Chondrocyte (in vitro differentiated cells): ENCODE results near the gene ATP10A. TPM values are rescaled to one million over a fixed set of nuclear protein-coding genes. Genes with fewer than 3 reads are reported as not detected.
"Not testable (repeated sequence)": the region's sequence is repeated elsewhere in the genome, so short reads cannot be mapped to it uniquely, and the experiment has no call there.

Source experiments
- DNase-seq: peaks from one replicate; pipeline ENCODE4 v3.0.0; 2021; ENCODE audit warnings: mixed read lengths, low spot score
- H3K27ac Mint-ChIP-seq: one replicate; pipeline ENCODE4 v1.8.0; 2021; ENCODE audit warnings: mild to moderate bottlenecking, moderate library complexity, mixed read lengths; ENCODE audit not compliant: unreplicated experiment
- H3K27me3 Mint-ChIP-seq: 2 replicates; pipeline ENCODE4 v1.8.0; 2021; ENCODE audit warnings: low read depth, mixed read lengths
- H3K36me3 Mint-ChIP-seq: 2 replicates; pipeline ENCODE4 v1.8.0; 2021; ENCODE audit warnings: low read depth, mixed read lengths
- H3K4me1 Mint-ChIP-seq: 2 replicates; pipeline ENCODE4 v1.8.0; 2021; ENCODE audit warnings: low read depth, mild to moderate bottlenecking, mixed read lengths
- H3K4me3 Mint-ChIP-seq: one replicate; pipeline ENCODE4 v1.8.0; 2021; ENCODE audit warnings: mild to moderate bottlenecking, moderate library complexity, mixed read lengths; ENCODE audit not compliant: unreplicated experiment
- H3K9me3 Mint-ChIP-seq: 2 replicates; pipeline ENCODE4 v1.8.0; 2021; ENCODE audit warnings: low read depth, mixed read lengths
- total RNA-seq: library from RNA; stranded (reverse); gene quantifications from 3 replicates; pipeline ENCODE4 v1.2.1, GENCODE V29; 2021
- TF ChIP-seq, protein P1 (sequence below): fragments of 200-600 bp; sonication (generic); IDR thresholded peaks from 2 replicates; pipeline ENCODE4 v1.5.0; 2021; ENCODE audit warnings: antibody characterized with exemption, mild to moderate bottlenecking, moderate library complexity

The ATP10A gene
- total RNA-seq, 1 donor from 2014 or later, result 163 TPM

DNA sequence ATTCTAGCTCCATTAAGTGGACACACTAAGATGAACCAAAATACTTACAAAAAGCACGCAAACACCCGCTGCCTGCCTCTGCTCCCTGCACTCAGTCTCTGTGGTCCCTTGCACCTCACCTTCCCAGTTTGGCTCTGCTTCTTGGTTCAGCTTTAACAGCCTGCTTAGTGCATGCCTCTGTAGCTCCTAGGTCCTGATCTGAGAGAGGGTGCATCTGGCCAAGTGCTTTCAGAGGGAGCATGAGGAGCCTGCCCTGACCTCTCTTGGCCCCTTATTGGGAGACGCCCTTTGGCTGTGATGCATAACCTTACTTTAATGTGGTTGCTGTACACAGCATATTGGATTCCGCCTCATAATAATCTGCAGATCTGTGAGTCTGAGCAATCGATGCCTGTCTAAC is 21.2 kb upstream of the ATP10A start:
- H3K4me1 Mint-ChIP-seq, result peaks cover 58% of the 10 kb centered on the region
- H3K4me3 Mint-ChIP-seq, result no peak overlapping the region
- peak overlapping the region; percentile 88 for H3K27ac Mint-ChIP-seq
- H3K36me3 Mint-ChIP-seq, result no peaks in the 10 kb centered on the region
- no peak for DNase-seq
- no peaks in the 10 kb centered on the region for H3K27me3 Mint-ChIP-seq
- no peaks in the 10 kb centered on the region for H3K9me3 Mint-ChIP-seq
- TF ChIP-seq, protein P1, sequence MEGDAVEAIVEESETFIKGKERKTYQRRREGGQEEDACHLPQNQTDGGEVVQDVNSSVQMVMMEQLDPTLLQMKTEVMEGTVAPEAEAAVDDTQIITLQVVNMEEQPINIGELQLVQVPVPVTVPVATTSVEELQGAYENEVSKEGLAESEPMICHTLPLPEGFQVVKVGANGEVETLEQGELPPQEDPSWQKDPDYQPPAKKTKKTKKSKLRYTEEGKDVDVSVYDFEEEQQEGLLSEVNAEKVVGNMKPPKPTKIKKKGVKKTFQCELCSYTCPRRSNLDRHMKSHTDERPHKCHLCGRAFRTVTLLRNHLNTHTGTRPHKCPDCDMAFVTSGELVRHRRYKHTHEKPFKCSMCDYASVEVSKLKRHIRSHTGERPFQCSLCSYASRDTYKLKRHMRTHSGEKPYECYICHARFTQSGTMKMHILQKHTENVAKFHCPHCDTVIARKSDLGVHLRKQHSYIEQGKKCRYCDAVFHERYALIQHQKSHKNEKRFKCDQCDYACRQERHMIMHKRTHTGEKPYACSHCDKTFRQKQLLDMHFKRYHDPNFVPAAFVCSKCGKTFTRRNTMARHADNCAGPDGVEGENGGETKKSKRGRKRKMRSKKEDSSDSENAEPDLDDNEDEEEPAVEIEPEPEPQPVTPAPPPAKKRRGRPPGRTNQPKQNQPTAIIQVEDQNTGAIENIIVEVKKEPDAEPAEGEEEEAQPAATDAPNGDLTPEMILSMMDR, result no peak

DNA sequence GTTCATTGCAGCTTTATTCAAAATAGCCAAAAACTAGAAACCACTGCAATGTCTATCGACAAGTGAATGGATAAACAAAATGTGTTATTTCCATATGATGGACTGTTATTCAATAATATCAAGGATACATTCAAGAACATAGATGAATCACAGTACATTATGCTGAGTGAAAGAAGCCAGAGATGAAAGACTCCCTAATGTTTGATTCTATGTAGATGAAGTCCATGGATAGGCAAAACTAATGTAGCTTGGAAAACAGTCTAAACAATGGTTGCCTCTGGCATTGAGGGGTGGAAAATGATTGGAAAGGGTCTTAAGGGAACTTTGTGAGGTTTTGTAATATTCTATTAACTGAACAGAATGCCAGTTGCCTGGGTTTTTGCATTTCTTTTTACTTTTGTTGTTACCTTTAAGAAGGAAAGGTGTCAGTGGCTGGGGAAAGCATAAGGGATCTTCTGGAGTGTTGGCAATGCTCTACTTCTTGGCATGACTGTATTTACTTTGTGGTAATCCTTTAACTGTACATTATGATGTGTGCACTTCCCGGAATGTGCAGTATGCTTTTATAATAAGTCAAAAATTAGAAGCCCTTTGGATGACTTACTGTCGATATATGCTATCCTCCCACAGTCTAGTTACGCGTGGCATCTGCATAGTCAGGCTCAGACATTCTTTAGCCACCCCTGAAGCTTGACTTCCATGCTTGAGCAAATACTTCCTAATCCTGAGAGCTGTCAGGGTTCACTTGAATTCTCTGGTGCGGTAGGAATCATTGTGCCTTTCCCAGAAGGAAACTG is 20.5 kb upstream of the ATP10A start:
- Mint-ChIP-seq H3K9me3 (no peaks in the 10 kb centered on the region), H3K4me1 (peaks cover 63% of the 10 kb centered on the region), H3K27ac (peak overlapping the region; percentile 88), H3K4me3 (no peak overlapping the region), H3K27me3 (no peaks in the 10 kb centered on the region), H3K36me3 (no peaks in the 10 kb centered on the region)
- no peak for DNase-seq
- TF ChIP-seq, protein P1, result no peak

DNA sequence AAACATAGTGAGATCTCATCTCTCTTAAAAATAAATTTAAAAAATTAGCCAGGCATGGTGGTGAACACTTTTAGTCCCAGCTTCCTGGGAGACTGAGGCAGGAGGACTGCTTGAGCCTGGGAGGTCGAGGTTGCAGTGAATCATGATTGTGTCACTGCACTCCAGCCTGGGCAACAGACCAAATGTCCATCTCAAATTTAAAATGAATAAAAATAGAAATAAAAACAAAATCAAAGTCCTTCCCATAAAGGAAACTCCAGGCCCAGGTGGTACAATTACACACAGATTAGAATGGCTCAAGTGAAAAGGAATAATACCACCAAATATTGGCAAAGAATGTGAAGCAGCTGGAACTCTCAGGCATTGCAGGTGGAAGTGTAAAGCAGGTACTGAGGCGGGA is 19.3 kb upstream of the ATP10A start:
- Mint-ChIP-seq H3K9me3 (no peaks in the 10 kb centered on the region), H3K36me3 (no peaks in the 10 kb centered on the region), H3K4me1 (peaks cover 74% of the 10 kb centered on the region), H3K27ac (peak overlapping the region; percentile 88), H3K27me3 (no peaks in the 10 kb centered on the region), H3K4me3 (no peak overlapping the region)
- no peak for DNase-seq
- TF ChIP-seq, protein P1, result no peak

DNA sequence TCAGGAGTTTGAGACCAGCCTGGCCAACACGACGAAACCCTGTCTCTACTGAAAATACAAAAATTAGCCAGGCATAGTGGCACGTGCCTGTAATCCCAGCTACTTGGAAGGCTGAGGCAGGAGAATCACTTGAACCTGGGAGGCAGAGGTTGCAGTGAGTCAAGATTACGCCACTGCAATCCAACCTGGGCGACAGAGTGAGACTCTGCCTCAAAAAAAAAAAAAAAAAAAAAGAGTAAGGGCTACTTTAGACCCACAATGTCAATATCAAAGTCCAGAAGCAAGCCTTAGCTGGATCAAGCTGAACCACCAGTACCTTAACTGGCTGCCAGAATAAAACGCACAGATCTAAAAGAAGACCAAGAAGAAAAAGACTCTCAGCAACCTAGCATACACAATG is 17.8 kb upstream of the ATP10A start:
- H3K27ac Mint-ChIP-seq, H3K9me3 Mint-ChIP-seq, H3K27me3 Mint-ChIP-seq, H3K36me3 Mint-ChIP-seq, H3K4me3 Mint-ChIP-seq, DNase-seq: not testable (repeated sequence)
- H3K4me1 Mint-ChIP-seq, result peaks cover 72% of the 10 kb centered on the region

DNA sequence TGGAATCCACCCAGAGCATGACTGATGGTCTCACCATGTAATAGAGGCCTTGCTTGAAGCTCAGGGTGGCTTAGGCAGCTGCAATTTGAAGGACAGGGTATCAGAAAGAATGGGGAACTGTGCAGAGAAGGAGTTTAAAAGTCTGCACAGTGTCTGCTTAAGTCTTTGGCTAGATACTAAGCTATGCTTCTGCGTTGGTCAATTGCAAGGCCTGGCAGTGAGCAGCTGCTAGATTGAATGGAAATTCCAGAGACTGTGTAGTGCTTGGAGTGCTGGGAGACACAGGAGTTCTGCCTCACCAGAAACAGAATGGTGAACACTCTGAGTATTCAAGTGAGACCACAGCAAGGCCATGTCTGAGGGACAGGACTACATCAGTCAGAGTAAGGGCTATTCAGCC is 17.3 kb upstream of the ATP10A start:
- Mint-ChIP-seq H3K27ac (no peak overlapping the region), H3K36me3 (no peaks in the 10 kb centered on the region), H3K27me3 (no peaks in the 10 kb centered on the region), H3K4me1 (peaks cover 70% of the 10 kb centered on the region), H3K9me3 (no peaks in the 10 kb centered on the region), H3K4me3 (no peak overlapping the region)
- TF ChIP-seq, protein P1, result no peak
- DNase-seq, result no peak

DNA sequence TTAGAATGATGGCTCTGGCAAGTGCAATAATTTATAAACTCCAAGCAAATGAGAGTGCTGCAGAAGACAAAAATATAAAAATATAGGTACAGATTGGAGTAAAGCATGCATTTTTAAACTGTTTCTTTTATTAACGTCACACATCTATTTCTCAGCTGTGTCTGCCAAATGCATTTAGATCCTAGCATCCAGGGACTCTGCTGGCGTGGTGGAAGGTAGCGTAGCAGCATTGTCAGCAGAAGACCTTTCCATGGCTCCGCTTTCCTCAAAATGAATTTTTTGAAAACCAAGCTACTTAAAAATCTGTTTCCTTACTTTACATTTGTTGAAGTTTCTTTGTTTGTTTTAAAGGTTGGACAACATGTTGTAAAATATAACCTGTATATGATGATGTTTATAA is 16.3 kb upstream of the ATP10A start:
- H3K27me3 Mint-ChIP-seq, result no peaks in the 10 kb centered on the region
- no peak overlapping the region for H3K27ac Mint-ChIP-seq
- H3K4me1 Mint-ChIP-seq, result peaks cover 63% of the 10 kb centered on the region
- TF ChIP-seq, protein P1, result no peak
- no peak overlapping the region for H3K4me3 Mint-ChIP-seq
- no peak for DNase-seq
- H3K36me3 Mint-ChIP-seq, result no peaks in the 10 kb centered on the region
- H3K9me3 Mint-ChIP-seq, result no peaks in the 10 kb centered on the region
